ENCODE measurements around the gene IGSF6.

Gene IGSF6

GRCh38 chr16:21599122-21600030 lies 53.0 kb downstream of the IGSF6 start, which contains the start of gene METTL9:
Gene METTL9 (plus strand): TSS chr16:21599577. CDS start chr16:21599734, 157 bp downstream.
- peak; percentile 98 for DNase-seq (ENCODE audit: low spot score)

GRCh38 chr16:21598701-21599121 lies 53.7 kb downstream of the IGSF6 start:
- no peak for DNase-seq (ENCODE audit: low spot score)

GRCh38 chr16:21598206-21598605 lies 54.2 kb downstream of the IGSF6 start:
- no peak for DNase-seq (ENCODE audit: low spot score)

GRCh38 chr16:21597561-21598030 lies 54.8 kb downstream of the IGSF6 start:
- DNase-seq (ENCODE audit: low spot score): no peak

- no peak for DNase-seq (ENCODE audit: low spot score)
Observed at GRCh38 chr16:21593530-21594289, 58.7 kb downstream of the IGSF6 start.

GRCh38 chr16:21592191-21592590 lies 60.2 kb downstream of the IGSF6 start:
- DNase-seq (ENCODE audit: low spot score): no peak

GRCh38 chr16:21590796-21591195 lies 61.6 kb downstream of the IGSF6 start:
- no peak for DNase-seq (ENCODE audit: low spot score)

- no peak for DNase-seq (ENCODE audit: low spot score)
Observed at GRCh38 chr16:21590287-21590686, 62.1 kb downstream of the IGSF6 start.

- no peak for DNase-seq (ENCODE audit: low spot score)
Observed at GRCh38 chr16:21589551-21589950, 62.9 kb downstream of the IGSF6 start.
